Measurements from ENCODE around the gene TIMM17B.

Gene TIMM17B

GRCh38 chrX:48918643-48919340, 21.2 kb upstream of the TIMM17B start, which contains the start of gene PIM2:
PIM2 (minus strand) TSS chrX:48919024; CDS start chrX:48918834, 190 bp downstream.
- peak; percentile 88 for DNase-seq

- DNase-seq, result no peak
Measured at GRCh38 chrX:48918301-48918642, 20.7 kb upstream of the TIMM17B start.

- DNase-seq, result peak; percentile 79
Measured at GRCh38 chrX:48917139-48918001, 19.8 kb upstream of the TIMM17B start.

- DNase-seq, result no peak
Measured at GRCh38 chrX:48914593-48915493, 17.3 kb upstream of the TIMM17B start.

GRCh38 chrX:48913605-48914366, 16.2 kb upstream of the TIMM17B start:
- DNase-seq, result no peak

GRCh38 chrX:48911412-48912182, 14.0 kb upstream of the TIMM17B start, which contains the start of gene SLC35A2:
SLC35A2 (minus strand) TSS chrX:48911646; CDS start chrX:48911636, 10 bp downstream.
- peak; percentile 84 for DNase-seq

GRCh38 chrX:48910926-48911411, 13.4 kb upstream of the TIMM17B start:
- no peak for DNase-seq

- DNase-seq, result no peak
Measured at GRCh38 chrX:48909703-48910294, 12.2 kb upstream of the TIMM17B start.

- DNase-seq, result no peak
Measured at GRCh38 chrX:48908600-48908999, 11.0 kb upstream of the TIMM17B start.

- no peak for DNase-seq
Measured at GRCh38 chrX:48905090-48905790, 7.7 kb upstream of the TIMM17B start.

- DNase-seq, result no peak
Measured at GRCh38 chrX:48904626-48905025, 7.1 kb upstream of the TIMM17B start.

- DNase-seq, result no peak
Measured at GRCh38 chrX:48904180-48904579, 6.6 kb upstream of the TIMM17B start.

- DNase-seq, result no peak
Measured at GRCh38 chrX:48903290-48903689, 5.7 kb upstream of the TIMM17B start.

- DNase-seq, result no peak
Measured at GRCh38 chrX:48902776-48903175, 5.2 kb upstream of the TIMM17B start.

GRCh38 chrX:48902135-48902534, 4.6 kb upstream of the TIMM17B start:
- DNase-seq, result no peak

GRCh38 chrX:48901069-48901468, 3.5 kb upstream of the TIMM17B start:
- no peak for DNase-seq

- no peak for DNase-seq
Measured at GRCh38 chrX:48899078-48899410, 1.5 kb upstream of the TIMM17B start.

- DNase-seq, result peak; percentile 59
Measured at GRCh38 chrX:48897157-48897624, 377 bp downstream of the TIMM17B start.

- no peak for DNase-seq
Measured at GRCh38 chrX:48896611-48897011, 957 bp downstream of the TIMM17B start.

- DNase-seq, result no peak
Measured at GRCh38 chrX:48894891-48895290, 2.7 kb downstream of the TIMM17B start.

All from stimulated activated CD4-positive, alpha-beta T cell treated with anti-CD3 and anti-CD28 coated beads, Interleukin-4, amount 100 ng/mL, for 1 hour (primary cell).